GM13976 (cell line): ENCODE results near the gene RAMACL.

ENCODE experiments used
- DNase-seq: peaks from one replicate; pipeline ENCODE4 v3.0.0; 2012; ENCODE audit warnings: low spot score
- CTCF ChIP-seq: IDR thresholded peaks from 2 replicates; pipeline ENCODE4 v1.5.1; 2012; ENCODE audit warnings: borderline replicate concordance, mild to moderate bottlenecking; ENCODE audit not compliant: insufficient read depth; ENCODE audit errors: extremely low read depth, missing control alignments, control extremely low read depth
- in situ Hi-C: fragments of 300-500 bp; cut with MboI; formaldehyde crosslinking; loops from one replicate; pipeline ENCODE4 v1.12.0; 2022; ENCODE audit warnings: low sequenced_read_pairs, mixed read lengths, inconsistent platforms; ENCODE audit not compliant: unreplicated experiment

RAMACL gene

GRCh38 chr6:166613027-166613426 lies 26.5 kb upstream of the RAMACL start:
- DNase-seq = no peak
- in situ Hi-C loops = no loop called here
- no peak for TF ChIP-seq CTCF

- no peak for TF ChIP-seq CTCF
- DNase-seq = no peak
- in situ Hi-C loops = no loop called here
Observed at GRCh38 chr6:166612471-166612881, 26.0 kb upstream of the RAMACL start.

- in situ Hi-C loops = no loop called here
- no peak for DNase-seq
- no peak for TF ChIP-seq CTCF
Observed at GRCh38 chr6:166611631-166612030, 25.2 kb upstream of the RAMACL start.

- DNase-seq = no peak
- no peak for TF ChIP-seq CTCF
- in situ Hi-C loops = no loop called here
Observed at GRCh38 chr6:166610069-166610468, 23.6 kb upstream of the RAMACL start.

- DNase-seq = no peak
- TF ChIP-seq CTCF = no peak
- in situ Hi-C loops = no loop called here
Observed at GRCh38 chr6:166608774-166609173, 22.3 kb upstream of the RAMACL start.

- DNase-seq = no peak
- TF ChIP-seq CTCF = no peak
- in situ Hi-C loops = no loop called here
Observed at GRCh38 chr6:166605752-166606151, 19.3 kb upstream of the RAMACL start.

- no peak for TF ChIP-seq CTCF
- DNase-seq = no peak
- in situ Hi-C loops = no loop called here
Observed at GRCh38 chr6:166604911-166605310, 18.4 kb upstream of the RAMACL start.
